GM20000 (cell line): ENCODE data around the gene DOCK10.

Experiments used
- DNase-seq: peaks from one replicate; pipeline ENCODE4 v3.0.0; 2012; ENCODE audit warnings: low spot score
- TF ChIP-seq, protein P1 (sequence below): IDR thresholded peaks from 2 replicates; pipeline ENCODE4 v1.5.1; 2012; ENCODE audit warnings: mild to moderate bottlenecking, control low read depth; ENCODE audit errors: extremely low read depth, missing control alignments

The DOCK10 gene

DNA sequence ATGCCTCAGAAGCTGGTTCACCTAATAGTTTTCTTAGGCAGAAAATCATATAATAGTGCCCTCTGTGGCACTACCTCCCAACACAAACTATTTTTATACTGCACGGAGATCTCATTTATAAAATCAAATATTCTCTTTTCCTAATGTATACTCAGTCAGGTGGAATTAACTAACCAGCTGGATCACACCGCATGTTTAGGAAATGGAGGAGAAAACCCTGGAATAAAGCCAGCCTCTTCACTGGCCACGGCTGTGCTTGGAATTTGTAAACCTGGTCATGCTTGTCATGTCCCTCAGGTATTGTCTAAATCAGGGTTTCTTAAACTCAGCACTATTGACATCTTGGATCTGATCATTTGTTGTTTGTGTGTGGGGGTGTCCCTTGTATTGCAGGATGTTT lies 85.6 kb downstream of the DOCK10 start:
- DNase-seq, result no peak
- TF ChIP-seq, protein P1, sequence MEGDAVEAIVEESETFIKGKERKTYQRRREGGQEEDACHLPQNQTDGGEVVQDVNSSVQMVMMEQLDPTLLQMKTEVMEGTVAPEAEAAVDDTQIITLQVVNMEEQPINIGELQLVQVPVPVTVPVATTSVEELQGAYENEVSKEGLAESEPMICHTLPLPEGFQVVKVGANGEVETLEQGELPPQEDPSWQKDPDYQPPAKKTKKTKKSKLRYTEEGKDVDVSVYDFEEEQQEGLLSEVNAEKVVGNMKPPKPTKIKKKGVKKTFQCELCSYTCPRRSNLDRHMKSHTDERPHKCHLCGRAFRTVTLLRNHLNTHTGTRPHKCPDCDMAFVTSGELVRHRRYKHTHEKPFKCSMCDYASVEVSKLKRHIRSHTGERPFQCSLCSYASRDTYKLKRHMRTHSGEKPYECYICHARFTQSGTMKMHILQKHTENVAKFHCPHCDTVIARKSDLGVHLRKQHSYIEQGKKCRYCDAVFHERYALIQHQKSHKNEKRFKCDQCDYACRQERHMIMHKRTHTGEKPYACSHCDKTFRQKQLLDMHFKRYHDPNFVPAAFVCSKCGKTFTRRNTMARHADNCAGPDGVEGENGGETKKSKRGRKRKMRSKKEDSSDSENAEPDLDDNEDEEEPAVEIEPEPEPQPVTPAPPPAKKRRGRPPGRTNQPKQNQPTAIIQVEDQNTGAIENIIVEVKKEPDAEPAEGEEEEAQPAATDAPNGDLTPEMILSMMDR, result no peak

DNA sequence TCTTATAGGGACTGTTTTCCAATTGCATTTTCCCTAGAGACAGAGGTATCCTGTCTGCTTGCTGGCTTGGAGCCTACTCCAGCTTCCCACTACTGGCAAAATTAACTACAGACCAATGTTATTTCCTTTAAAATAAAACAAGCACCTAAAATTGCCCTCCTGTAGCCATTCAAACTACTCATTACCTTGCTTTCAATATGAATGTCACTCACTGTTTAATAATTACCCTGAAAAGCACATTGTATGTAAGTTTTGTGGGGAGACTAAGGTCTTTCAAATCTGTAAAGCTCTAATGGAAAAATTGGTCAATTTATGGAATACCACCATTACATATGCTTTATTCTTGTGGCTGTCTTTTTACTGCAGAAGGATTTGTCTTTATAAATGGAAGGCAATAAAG lies 87.3 kb downstream of the DOCK10 start:
- TF ChIP-seq, protein P1, result no peak
- no peak for DNase-seq

DNA sequence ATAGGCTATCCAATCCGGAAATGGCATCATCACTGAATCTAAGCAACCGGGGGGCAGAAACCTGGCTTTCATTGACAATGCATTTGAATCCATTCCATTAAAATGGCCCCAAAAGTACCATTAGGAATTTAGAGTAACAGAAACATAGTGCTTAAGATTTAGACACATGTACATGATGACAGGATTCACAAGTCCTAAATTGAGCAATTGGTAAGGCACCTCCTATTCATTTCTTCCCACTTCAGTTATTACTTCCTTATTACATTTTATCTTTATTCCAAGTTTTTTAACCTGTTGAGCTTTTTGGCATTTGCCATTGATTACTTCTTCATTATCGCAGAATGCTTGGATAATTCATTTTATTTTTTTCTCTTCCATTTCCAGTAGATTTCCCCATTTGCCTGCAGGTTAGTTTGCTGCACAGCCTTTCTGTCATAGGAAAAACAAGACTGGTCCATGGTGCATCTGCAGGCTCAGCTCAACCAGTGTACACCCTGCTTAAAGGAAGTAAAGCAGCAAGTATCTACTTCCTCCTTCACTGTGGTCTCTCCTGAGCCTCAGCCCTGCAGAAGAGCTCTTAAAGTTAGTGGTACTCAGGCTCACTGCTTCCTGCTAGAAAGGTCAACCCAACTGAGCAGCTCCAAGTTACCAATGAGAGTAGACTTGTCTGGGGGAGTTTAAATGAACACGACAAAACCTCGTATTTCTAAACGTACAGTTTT lies 89.2 kb downstream of the DOCK10 start:
- peak; percentile 41 for DNase-seq
- TF ChIP-seq, protein P1, result no peak

DNA sequence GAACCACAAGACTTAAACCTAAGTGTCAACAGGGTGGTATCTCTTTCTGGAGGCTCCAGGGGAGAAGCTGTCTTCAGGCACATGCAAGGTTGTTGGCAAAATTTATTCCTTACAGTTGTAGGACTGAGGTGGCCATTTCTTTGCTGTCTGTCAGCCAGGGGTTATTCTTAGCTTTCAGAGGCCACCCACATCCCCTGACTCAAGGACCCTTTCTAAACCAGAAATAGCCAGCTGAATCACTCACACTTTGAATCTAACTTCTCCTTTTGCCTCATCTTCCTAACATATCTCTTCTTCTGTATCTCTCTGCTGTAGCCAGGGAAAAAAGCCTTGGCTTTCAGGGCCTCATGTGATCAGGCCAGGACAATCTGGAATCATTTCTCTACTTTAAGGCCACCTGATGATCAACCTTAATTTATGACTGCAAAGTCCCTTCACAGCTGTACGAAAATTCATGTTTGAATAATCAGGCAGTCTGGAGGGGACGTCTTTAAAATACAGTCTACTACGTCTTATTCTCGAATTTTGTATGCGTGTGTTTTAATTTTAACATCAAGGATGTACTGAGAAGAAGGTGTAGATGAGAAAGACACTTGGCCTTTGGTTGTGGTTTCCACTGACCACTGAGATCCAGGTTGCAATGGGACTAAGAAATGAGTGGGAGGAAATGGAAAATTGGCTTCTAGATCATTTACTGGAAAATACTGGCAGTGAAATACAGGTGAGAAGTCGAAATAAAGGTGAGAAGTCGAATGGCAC lies 90.4 kb downstream of the DOCK10 start:
- DNase-seq, result peak; percentile 22

DNA sequence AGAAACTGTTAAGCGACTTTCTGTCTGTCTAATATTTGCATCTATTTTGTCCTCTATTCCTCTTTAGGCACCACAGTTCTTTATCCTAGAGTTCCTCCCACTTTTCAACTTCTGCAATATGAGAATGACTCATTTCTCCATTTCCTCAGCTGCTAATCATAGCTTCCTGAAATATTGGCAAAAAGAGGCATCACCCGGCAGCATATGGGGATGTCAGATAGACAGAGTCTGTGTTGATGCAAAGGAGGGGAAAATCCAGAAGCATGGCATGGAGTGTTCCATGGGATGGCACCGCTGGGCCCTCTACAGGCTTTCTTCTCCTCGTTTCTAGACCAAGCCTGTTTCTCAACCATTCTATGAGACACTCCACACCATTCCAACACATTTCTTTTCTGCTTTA lies 93.4 kb downstream of the DOCK10 start:
- DNase-seq, result no peak
- TF ChIP-seq, protein P1, result no peak

More for the DNA sequence above, 90.4 kb downstream of the DOCK10 start:
- TF ChIP-seq, protein P1, result no peak

DNA sequence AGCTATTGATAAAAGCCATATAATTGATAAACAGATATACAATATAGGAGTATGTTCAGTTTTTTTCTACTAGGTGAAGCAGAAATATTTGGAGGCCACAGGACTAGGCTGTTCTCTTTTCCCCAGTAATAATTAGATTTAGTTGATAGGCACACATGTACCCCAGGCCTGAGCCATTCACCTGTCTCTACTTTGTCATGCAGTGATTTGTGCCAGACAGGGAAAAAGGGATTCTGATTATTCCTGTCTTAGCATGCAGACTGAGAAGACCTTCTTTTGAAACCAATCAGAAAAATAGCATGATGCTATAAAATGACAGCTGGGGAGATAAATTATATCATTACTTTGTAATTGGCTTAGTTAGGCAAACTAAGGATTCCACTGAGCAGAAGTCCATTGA lies 94.3 kb downstream of the DOCK10 start:
- TF ChIP-seq, protein P1, result no peak
- DNase-seq, result no peak

DNA sequence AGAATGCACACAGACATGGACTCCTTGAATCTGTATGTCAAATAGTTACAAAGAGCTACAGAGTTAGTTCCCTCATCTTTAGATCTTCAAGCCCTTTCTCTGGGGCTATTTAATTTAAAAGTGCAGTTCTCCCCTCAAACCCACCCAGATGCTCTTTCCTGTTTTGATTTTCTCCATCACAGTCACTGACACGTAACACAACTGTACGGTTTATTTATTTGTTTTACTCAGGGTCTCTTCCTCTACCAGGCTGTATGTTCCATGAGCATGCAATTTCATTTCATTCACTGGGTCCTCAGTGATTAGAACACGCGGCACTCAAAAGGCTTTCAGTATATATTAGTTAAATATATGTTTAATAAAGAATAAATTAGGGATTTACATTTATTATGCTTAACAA lies 94.7 kb downstream of the DOCK10 start:
- no peak for DNase-seq

More for the DNA sequence above, 94.7 kb downstream of the DOCK10 start:
- TF ChIP-seq, protein P1, result no peak
